Gastrocnemius medialis (tissue), 4 donors: ENCODE measurements around the gene UNG.

Source experiments
- CTCF ChIP-seq, 5 experiments: fragments of 450-650 bp in 3 of 5; fragments of 200-600 bp in 2 of 5; sonication (generic) in 2 of 5; IDR thresholded peaks in 4 of 5; conservative IDR thresholded peaks in 1 of 5; 1 replicate in 4 of 5; 2 replicates in 1 of 5; pipeline ENCODE4 v1.5.1; 2016 to 2019; ENCODE audit warnings: antibody characterized with exemption in 5 of 5, mild to moderate bottlenecking in 3 of 5, moderate library complexity in 3 of 5
- POLR2A ChIP-seq, 2 donors: fragments of 450-650 bp; IDR thresholded peaks; one replicate each; pipeline ENCODE4 v1.6.1; 2017; ENCODE audit warnings: antibody characterized with exemption in 2 of 2, mild to moderate bottlenecking in 2 of 2, moderate library complexity in 2 of 2

- TF ChIP-seq CTCF (IDR thresholded peaks at IDR 0.05 in 4 of 5, conservative IDR thresholded peaks at IDR 0.05 in 1 of 5) (no peak), POLR2A (IDR thresholded peaks at IDR 0.05) (no peak)
Observed at GRCh38 chr12:109082751-109083150, 14.6 kb upstream of the UNG start.
